ENCODE data around the gene HCFC1.

Gene HCFC1

DNA sequence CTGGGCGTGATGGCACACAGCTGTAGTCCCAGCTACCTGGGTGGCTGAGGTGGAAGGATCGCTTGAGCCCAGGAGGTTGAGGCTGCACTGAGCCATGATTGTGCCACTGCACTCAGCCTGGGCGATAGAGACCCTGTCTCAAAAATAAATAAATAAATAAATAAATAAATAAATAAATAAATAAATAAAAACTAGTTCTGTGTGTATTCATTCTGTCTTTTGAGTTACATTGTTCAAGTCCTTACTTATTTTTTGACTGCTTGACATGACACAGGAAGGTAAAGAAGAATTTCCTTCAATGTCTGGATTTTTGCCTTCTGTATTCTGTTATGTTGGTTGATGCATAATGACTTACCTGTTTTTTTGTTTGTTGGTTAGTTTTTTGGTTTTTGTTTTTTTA lies 34.6 kb downstream of the HCFC1 start:
- no peak for DNase-seq

DNA sequence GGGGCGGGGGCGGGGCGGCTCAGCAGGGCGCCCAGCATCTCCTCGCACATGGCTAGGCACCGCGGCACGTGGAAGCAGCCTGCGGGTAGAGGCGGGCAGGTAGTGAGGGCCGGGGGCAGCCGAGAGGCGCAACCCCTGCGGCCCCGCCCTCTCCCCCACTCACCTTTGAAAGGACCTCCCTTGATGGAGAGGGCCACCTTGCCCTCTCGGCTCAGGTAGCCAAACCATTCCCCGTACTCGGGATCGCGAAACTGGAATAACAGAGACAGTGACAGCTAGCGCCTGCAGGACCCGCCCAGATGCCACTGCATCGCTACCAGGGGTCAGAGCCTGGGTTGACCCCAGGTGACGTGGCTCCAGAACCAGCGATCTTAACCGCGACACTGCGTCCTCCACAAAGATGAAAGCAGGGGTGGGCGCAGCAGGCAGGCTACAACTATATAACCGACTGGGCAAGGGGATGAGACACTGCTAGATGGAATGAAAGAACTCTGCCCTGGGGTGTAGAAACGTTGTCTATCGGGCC lies 36.2 kb downstream of the HCFC1 start:
- DNase-seq, result peak in 2 of 6 experiments; percentile 27 to 39

DNA sequence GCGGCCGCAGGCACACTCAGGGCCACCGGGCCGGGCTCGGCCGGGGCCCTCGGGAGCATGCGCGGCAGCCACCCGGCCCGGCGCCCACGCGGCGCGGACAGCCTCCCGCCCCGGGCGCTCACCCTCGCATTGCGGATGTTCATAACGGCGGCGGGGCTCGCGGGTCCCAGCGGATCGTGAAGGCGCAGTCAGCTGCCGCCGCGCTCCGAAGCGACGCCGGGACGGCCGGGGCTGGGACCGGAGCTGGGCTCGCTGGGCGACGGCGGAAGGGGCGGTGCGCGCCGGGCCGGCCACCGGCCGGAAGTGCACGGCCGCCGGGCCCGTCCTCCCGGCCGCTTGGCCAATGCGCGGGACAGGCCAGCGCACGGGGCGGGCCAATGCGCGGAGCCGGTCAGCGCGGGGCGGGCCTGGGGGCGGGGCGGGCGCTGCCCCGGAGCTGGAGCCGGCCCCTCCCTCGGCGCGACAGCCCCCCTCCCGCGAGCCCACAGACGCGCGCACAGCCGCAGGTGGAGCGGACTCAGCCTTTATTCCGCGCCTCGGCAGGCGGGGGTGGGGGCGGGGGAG lies 36.8 kb downstream of the HCFC1 start, which contains the start of gene NAA10:
Gene NAA10 (minus strand): TSS at position 276 of the 564 bp plus-strand sequence. CDS start 133 bp downstream, at position 143.
- peak in 5 of 6 experiments; percentile 12 to 44 (median 34) for DNase-seq

DNA sequence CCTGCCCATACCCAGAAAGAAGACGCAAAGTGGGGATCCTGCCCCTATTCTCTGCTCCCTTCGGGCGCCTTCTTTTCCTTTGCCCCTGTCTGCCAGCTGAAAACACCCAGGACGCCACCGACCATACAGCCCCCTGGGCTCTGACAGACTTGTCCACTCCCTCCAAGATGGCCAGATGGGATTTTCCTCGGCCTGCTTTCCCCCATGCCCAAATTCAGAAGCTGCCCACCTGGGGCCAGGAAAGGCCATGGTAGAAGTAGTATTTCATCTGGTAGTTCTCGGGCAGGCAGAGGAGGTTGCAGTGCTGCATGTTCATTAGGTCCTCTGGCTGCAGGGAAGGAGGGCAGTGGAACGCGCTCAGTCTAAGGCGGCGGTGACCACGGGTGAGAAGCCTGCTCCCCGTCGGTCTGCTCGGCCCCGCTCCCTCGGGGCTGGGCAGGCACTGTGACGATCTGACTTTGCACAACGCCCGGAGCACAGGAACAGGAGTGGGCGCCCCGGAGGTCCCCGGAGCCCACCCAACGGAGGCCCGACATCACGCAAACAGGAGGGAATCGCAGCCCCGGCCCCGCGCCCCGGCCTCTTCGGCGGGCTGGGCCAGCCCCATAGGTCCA lies 37.4 kb downstream of the HCFC1 start:
- DNase-seq, result no peak

DNA sequence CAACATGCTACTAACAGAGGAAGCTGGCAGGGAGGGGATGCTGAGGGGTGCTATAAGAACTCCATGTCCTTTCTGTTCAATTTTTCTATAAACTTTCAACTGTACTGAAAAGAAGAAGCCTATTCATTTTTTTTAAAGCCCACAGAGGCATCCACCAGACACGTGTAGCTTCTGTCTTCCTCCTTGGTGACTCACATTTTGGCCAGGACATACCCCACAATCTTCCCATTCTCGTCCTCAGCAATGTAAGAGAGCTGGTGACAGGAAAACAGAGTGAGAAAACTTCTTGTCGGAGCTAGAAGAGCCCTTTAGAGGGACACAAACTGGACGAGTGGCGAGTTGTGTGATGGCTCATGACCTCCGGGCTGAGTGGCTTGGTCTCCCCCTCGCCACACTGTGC lies 37.9 kb downstream of the HCFC1 start:
- no peak for DNase-seq

DNA sequence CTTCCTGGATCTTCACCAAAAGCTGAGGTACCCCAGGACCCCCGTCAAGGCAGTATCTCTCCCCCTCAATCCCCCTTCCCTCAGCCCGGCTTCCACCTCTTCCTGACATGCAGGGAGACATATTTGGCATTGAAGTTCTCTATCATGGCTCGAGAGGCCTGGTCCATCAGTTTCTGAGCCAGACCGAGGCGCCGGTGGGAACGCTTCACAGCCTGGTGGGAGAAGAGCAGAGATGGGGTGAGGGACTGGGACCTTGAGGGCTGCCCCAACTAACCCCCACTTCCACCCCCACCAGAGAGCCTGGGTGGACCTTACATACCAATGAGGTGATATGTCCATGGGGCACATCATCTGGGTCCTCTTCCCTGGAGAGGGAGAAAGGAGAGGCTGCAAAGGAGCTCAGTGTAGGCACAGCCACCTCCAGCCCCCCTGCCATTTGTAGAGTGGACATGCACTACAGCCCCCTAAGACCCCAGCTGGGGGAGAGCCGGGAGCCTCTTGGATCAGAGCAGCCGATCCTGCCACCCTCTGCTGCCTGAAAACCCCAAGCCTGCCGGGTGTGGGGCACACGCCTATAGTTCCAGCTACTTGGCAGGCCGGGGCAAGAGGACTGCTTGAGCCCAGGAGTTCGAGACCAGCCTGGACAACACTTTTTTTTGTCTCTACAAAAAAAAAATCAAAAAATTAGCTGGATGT lies 39.2 kb downstream of the HCFC1 start:
- DNase-seq, result no peak

DNA sequence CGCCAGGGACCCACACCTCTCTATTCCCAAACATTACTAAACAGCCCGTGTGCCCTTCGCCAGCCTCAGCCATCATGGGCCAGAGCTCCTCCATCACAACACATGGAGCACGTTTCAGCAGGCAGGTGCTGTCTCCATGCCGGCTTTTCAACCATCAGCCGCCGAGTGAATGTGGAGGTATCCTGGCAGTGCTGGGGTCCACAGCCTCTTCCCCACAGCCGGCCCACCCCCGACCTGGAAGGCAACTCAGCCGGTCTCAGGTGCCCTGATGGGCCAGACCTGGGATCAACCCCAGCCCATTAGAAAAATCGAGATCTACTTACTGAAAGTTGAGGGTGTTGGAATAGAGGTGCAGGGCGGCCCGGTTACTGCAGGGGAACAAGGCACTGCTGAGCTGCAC lies 39.9 kb downstream of the HCFC1 start:
- no peak for DNase-seq

DNA sequence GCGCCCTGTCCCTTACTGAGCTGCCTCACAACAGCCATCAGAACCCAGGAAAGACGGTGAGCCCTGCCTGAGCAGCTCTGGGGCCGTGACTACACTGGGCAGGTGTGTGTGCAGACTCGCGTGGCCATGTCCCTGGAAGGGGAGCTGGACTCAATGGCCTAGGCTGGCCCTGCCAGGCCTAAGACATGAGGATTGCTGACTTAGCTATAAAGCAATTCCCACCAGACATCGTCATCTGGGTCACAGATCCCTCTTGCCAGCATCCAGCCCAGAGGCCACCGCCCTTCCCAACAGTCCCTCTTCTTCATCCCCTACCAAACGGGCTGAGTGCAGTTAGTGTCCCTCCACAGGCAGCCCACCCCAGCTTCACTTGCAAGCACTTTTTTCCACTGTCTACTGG lies 40.5 kb downstream of the HCFC1 start:
- DNase-seq, result no peak

DNA sequence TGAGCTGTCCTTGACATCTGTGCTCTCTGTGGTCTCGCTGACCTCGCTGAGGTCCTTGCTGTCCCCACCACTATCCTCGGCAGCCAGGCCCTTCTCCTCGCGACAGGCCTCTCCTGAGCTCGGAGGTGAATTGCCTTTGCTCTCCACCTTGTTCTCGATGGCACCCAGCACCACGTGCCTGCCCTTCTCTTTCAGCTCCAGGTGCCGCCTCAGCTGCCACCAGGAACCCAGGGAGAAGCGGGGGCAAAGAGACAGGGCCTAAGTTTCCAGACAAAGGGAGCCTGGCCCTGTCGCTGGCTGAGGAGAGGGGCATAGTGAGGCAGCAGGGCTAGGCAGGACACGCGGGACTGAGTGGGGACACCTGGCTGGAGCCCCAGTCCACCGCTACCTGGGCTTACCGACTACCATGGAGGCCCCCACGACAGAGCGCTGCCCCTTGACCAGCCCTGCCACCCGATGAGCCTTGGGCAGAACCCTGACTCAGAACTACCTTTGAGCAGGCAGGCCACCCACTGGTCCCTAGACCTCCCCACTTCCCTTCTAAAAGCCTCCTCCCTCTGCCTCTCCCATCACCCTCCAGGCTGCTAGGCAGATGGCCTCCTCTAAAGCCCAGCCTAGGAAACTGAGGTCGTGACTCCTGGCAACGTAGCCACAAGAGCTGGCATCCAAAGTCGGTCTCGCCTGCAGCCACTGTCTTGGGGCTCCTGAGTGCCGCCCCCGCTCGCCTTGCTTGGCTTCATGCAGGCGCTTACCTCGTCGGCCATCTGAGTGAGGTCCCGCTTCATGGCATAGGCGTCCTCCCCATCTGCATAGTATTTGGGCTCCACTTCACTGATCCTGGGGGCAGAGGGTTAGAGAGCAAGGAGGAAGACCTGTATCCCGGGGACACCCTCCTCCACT lies 41.4 kb downstream of the HCFC1 start:
- DNase-seq, result no peak

DNA sequence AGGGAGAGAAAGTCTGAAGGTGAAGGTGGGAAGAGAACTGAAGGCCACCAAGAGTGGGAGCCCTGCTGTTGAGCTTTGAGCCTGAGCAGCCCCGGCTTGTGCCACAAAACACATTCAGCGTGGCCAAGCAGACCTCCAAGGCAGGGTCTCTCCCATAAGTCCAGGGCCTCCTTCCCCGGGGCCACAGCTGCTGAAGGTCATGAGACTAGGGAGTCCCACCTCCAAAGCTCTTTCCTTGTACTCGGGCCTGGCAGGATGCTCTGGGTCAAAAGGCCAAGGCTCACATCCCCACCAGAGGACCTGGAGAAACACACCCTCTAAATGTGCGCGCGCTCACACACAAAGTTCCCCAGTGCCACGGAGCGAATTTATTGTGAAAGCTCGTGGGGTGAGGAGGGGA lies 42.0 kb downstream of the HCFC1 start:
- no peak for DNase-seq

DNA sequence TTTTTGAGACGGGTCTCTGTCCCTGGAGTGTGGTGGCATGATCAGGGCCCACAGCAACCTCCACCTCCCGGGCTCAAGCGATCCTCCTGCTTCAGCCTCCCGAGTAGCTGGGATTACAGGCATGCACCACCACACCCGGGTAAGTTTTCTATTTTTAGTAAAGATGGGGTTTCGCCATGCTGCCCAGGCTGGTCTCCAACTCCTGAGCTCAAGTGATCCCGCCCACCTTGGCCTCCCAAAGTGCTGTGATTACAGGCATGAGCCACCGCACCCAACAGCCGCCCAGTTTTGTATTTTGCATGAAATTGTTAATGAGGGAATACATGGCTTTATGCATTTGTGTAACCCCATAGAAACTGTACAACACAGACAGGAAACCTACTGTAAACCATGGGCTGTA lies 42.8 kb downstream of the HCFC1 start:
- DNase-seq, result no peak

DNA sequence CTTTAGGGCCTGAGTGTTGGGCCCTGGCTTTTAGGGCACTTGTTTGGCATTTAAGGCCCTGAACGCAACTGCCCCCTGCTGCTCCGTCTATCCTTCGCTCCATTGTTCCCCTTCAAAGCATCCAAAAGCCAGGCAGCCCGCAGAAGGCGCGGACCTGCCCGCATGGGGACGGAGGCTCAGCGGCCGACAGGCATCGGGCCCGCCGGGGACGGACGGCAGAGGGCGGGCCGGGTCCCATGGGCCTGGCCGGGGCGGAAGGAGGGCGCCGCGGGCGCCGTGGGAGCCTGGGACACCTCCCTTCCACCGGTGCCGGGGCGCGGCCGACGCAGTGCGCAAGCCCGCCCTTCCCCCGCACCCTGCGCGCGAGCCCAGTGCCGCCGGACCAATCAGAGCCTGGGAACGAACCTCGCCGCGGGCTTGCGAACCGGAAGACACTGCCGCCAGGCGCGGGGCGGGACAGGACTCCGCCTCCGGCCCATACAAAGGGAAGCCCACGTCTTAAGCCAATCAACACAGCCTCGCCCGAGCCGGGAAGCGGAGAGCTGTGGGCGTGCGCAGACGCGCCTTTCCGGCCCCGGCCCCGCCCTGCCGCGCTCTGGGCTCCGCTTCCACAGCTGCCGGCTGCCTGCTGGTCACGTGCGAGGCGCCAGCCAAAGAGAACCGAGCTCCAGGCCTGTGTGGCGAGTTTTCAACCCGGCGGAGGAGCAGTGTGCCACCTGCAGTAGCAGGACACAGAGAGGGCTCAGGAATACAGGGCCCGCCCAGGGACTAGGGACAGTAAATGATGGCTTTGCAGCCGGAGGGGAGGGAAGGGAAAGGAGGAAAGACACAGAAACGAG lies 43.5 kb downstream of the HCFC1 start:
- peak; percentile 90 to 97 (median 92) for DNase-seq

DNA sequence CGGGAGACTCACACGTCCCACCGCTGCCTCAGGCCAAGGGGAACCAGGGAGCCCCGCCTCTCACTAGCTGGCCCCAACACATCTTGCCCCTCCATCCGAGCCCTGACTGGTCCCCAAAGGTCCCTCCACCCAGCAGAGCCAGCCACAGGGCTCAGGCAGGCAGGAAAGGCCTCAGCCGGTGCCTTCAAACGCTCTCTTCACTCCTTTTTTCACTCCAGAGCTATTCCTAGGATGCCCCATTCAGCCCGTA lies 44.0 kb downstream of the HCFC1 start:
- no peak for DNase-seq

DNA sequence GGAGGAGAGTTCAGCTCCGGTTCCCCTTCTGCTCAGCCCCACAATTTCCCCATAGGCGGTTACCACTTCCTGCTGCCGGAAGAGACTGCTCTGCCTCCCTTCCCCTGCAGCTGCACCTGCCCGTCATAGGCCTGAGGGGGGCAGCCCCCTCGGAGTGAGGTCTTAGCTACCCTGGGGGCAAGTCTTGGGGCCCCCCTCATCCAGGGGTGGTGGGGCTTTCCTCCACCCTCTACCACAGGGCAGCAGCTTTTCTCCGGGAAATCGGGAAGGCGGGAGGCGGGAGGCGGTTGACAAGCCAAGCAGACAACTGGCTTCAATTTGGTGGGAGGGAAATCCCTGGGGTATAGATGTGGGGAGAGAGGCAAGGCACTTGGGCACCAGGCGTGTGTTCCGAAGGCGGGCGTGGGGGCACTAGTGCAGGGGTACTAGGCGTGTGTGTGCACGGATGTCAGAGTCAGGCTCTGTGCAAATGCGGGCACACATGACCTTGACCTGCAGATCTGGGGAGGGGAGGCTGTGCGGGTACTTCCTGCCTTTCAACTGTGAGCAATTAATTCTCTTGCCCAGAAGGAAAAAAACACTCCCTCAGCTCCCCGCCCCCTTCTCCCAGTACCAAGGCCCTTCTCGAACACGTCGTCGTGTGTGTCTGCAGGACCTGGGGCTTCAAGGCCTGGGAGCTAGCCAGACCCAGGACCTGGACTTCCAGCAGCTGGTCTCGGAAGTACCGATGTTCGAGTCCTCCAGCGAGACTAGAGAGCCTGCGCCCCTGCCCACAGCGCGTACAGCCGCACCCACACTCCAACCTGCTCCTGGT lies 44.6 kb downstream of the HCFC1 start:
- DNase-seq, result peak; percentile 70 to 90 (median 77)

DNA sequence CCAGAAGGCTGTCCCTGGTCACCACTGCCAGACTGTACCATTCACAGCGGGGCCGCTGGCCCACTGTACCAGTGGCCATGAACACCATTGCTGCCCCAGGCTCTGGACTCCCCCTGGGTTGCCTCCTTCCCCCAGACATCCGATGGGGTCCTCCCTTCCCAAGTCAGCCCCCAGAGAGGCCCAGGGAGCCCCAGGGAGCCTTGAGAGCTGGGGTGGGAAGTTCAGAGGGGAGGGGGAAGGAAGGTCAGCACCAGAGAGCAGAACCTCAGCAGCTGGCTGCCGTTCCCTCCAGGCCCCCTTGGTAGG lies 45.1 kb downstream of the HCFC1 start:
- no peak for DNase-seq

DNA sequence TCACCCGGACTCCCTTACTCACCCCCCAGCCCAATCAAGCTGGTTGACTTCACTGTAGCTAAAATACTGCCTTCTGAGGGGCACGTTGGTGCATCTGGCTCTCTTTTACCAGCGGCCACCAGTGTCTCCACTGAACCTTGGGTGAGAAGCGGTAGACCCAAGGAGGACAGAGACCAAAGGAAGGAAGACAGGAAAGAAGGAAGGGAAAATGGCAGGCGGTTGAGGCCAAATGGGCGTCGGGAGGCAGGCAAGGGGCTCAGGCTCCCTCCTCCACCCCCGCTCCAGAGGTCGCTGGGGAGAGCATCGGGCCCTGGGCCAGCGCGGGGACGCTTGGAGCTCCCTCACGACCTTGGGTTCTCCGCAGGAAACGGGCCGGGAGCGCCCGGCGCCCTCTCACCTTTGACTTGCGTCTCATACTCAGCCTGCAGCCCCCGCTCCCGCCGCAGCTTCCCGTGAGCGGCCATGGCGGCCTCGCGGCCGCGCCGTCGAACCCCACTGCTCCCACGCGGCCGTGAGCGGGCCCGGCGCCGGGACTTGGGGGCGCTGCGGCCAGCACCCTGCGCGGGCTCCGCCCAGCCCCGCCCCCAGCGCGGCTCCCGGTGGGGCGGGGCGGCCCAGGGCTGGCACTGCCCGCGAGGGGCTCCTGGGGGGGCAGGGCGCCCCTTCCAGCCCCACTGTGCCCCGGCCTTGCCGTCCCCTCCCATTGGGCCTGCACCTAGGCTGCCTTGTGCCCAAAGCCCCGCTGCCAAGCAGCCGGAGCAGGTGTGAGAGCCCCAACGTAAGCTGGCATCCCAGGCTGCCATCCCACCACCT lies 45.7 kb downstream of the HCFC1 start, which contains the start of gene ARHGAP4:
Gene ARHGAP4 (minus strand): TSS at position 526 of the 813 bp plus-strand sequence. CDS start 62 bp downstream, at position 464.
- DNase-seq, result peak in 5 of 6 experiments; percentile 11 to 59 (median 52)

DNA sequence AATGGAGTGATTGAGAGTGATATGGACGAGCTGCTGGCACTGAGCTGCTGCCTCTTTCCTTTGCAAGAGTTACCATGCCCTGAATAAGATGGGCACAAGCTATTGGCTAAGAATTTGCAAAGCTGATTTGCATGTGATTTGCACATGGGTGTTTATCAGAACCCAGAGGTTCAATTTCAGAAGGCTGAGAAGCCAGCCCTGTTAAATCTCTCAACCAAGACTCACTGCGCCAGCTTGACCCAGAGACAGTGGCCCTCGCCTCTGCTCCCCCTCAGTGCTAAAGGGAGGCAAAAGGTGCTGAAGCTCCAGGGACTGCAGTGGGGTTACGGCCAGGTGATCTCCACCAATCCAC lies 46.3 kb downstream of the HCFC1 start:
- DNase-seq, result peak in 3 of 6 experiments; percentile 4 to 52 (median 36)

DNA sequence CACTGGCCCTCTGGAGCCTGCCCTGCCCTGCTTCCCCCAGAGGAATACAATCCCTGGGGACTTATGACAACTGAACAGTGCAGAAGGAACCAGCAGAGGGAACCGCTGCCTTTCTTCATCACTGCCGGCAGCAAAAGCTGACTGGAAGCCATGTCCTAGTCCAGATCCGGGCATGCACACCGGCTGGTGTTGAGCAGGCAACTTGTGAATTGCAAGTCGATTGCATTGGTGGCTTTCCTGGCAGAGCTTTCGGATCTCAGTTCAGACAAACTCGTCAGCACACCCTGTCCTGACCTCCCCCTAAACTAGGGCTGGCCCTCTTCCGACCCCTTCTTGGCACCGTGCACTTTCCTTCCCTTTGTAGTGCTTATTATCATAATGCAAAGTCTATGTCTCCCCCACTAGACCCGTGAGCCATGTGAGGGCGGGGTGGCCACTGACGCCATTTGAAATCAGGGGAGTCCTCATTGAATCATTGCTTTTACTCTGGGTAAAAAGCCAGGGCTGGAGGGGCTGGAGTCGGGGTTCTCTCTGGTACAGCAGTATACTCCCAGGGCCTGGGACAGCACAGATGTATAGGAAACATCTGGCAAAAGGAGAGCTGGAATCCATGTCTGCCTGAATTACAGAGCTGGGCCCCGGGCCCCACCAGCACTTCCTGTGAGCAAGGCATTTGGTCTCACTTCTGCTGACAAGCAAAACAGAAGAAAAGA lies 47.3 kb downstream of the HCFC1 start:
- peak in 5 of 6 experiments; percentile 32 to 49 (median 37) for DNase-seq

DNA sequence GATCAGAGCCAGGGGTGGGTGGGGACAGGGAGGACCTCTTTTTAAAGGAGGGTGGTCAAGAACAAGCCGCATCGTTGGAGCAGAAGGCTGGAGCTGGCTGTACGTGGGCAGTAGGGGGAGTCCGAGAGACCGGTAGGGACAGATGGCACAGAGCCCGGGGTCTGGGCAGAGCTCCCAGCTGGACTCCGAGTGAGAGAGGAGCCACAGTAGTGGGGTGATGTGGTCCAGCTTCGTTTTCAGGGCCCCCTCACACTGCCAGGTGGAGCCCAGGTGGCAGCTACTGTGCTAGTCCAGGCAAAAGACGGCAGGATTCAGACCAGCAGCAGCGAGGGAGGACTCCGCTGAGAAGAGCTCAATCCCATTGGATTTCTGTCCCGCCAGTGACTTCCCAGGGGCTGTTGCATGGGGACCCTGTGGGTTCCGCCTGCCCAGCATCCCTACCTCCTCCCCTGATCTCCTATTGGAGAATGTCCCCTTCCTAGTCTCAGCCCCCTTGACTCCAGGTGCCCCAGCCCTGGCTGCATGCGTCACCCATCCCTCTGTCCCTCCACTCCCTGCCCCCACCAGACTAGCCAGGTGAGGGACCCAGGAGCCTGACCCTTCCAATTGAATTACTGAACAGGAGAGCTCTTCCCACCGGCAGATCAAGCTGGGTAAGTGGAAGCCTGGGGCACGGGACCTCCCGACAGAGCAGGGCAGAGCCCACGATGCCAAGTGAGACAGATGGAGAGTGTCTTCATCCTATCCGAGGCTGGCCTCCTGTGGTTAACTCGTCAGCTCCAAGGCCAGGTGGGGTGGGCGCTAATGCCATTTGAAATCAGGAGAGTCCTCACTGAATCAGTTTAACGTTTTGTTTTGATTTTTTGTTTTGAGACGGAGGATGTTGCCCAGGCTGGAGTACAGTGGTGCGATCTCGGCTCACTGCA lies 48.4 kb downstream of the HCFC1 start:
- DNase-seq, result no peak
